Gastrocnemius medialis (tissue), 4 donors: ENCODE data around the gene CNIH3.

Experiments used
- CTCF ChIP-seq, 5 experiments: fragments of 450-650 bp in 3 of 5; fragments of 200-600 bp in 2 of 5; sonication (generic) in 2 of 5; IDR thresholded peaks in 4 of 5; conservative IDR thresholded peaks in 1 of 5; 1 replicate in 4 of 5; 2 replicates in 1 of 5; pipeline ENCODE4 v1.5.1; 2016 to 2019; ENCODE audit warnings: antibody characterized with exemption in 5 of 5, mild to moderate bottlenecking in 3 of 5, moderate library complexity in 3 of 5
- POLR2A ChIP-seq, 2 donors: fragments of 450-650 bp; IDR thresholded peaks; one replicate each; pipeline ENCODE4 v1.6.1; 2017; ENCODE audit warnings: antibody characterized with exemption in 2 of 2, mild to moderate bottlenecking in 2 of 2, moderate library complexity in 2 of 2

GRCh38 chr1:224675590-224675989 lies 59.5 kb downstream of the CNIH3 start:
- TF ChIP-seq CTCF (IDR thresholded peaks at IDR 0.05 in 4 of 5, conservative IDR thresholded peaks at IDR 0.05 in 1 of 5) (no peak), POLR2A (IDR thresholded peaks at IDR 0.05) (no peak)
